ENCODE results near the gene FNDC3B.

DNA sequence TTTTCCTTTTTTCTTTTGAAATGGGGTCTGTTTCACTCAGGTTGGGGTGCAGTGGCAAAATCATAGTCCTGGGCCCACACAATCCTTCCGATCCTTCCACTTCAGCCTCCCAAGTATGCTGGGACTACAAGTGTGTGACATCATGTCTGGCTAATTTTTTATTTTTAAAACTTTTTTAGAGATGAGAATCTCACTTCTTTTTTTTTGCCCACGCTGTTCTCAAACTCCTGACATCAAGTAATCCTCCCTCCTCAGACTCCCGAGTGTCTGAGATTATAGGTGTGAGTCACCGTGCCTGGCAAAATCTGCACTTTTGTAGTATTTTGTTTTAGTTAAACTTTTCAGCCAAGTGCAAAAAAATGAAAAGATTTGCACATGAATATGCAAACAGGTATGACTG lies 171.0 kb downstream of the FNDC3B start:
- TF ChIP-seq, protein P1, sequence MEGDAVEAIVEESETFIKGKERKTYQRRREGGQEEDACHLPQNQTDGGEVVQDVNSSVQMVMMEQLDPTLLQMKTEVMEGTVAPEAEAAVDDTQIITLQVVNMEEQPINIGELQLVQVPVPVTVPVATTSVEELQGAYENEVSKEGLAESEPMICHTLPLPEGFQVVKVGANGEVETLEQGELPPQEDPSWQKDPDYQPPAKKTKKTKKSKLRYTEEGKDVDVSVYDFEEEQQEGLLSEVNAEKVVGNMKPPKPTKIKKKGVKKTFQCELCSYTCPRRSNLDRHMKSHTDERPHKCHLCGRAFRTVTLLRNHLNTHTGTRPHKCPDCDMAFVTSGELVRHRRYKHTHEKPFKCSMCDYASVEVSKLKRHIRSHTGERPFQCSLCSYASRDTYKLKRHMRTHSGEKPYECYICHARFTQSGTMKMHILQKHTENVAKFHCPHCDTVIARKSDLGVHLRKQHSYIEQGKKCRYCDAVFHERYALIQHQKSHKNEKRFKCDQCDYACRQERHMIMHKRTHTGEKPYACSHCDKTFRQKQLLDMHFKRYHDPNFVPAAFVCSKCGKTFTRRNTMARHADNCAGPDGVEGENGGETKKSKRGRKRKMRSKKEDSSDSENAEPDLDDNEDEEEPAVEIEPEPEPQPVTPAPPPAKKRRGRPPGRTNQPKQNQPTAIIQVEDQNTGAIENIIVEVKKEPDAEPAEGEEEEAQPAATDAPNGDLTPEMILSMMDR (IDR thresholded peaks at IDR 0.05; ENCODE audit: insufficient read depth, low read length, poor library complexity, severe bottlenecking): no peak
- TF ChIP-seq EZH2phosphoT487 (conservative IDR thresholded peaks at IDR 0.05; ENCODE audit: low read length): no peak

Data from SU-DHL-6 (cell line).